H9 (cell line): Measurements from ENCODE around the gene FOXD1. TPM values are rescaled to one million over a fixed set of nuclear protein-coding genes. Genes with fewer than 3 reads are reported as not detected.

ENCODE experiments used
- DNase-seq: peaks from one replicate; pipeline ENCODE4 v3.0.0-alpha.2; 2017
- H2AFZ ChIP-seq: one replicate; pipeline ENCODE4 v1.6.1; 2013; ENCODE audit warnings: mild to moderate bottlenecking, low read length, control low read depth, moderate library complexity
- H2AK5ac ChIP-seq: 2 replicates; pipeline ENCODE4 v1.6.1; 2013; ENCODE audit warnings: low read length, control low read depth, mixed read lengths; ENCODE audit not compliant: insufficient read length
- H2BK120ac ChIP-seq: one replicate; pipeline ENCODE4 v1.6.1; 2013; ENCODE audit warnings: low read depth, mild to moderate bottlenecking, low read length, control low read depth, inconsistent platforms; ENCODE audit not compliant: poor library complexity, severe bottlenecking
- H2BK12ac ChIP-seq: 2 replicates; pipeline ENCODE4 v1.6.1; 2013; ENCODE audit warnings: low read length, control low read depth, mixed read lengths, low read depth; ENCODE audit not compliant: insufficient read length
- H2BK15ac ChIP-seq: 2 replicates; pipeline ENCODE4 v1.6.1; 2013; ENCODE audit warnings: low read depth, low read length, control low read depth
- H2BK20ac ChIP-seq: one replicate; pipeline ENCODE4 v1.6.1; 2013; ENCODE audit warnings: low read depth, mild to moderate bottlenecking, low read length, control low read depth, inconsistent platforms; ENCODE audit not compliant: poor library complexity, severe bottlenecking
- H2BK5ac ChIP-seq: 2 replicates; pipeline ENCODE4 v1.6.1; 2013; ENCODE audit warnings: low read length, control low read depth, mixed read lengths; ENCODE audit not compliant: insufficient read length
- H3K14ac ChIP-seq: 2 replicates; pipeline ENCODE4 v1.6.1; 2013; ENCODE audit warnings: low read length, control low read depth; ENCODE audit not compliant: insufficient read depth
- H3K18ac ChIP-seq: 2 replicates; pipeline ENCODE4 v1.6.1; 2013; ENCODE audit warnings: low read depth, mild to moderate bottlenecking, mixed read lengths, low read length, control low read depth; ENCODE audit not compliant: insufficient read length
- H3K23ac ChIP-seq: 2 replicates; pipeline ENCODE4 v1.6.1; 2013; ENCODE audit warnings: low read length, control low read depth, mixed read lengths, low read depth; ENCODE audit not compliant: insufficient read length
- H3K23me2 ChIP-seq: 2 replicates; pipeline ENCODE4 v1.6.1; 2013; ENCODE audit warnings: low read depth, mild to moderate bottlenecking, mixed read lengths, low read length, control low read depth; ENCODE audit not compliant: insufficient read length, poor library complexity, severe bottlenecking
- H3K27ac ChIP-seq: 2 replicates; pipeline ENCODE4 v1.5.1; 2013; ENCODE audit warnings: low read length, control low read depth, mixed read lengths, low read depth; ENCODE audit not compliant: insufficient read length
- H3K27me3 ChIP-seq: 2 replicates; pipeline ENCODE4 v1.6.1; 2013; ENCODE audit warnings: low read length, control low read depth, inconsistent platforms; ENCODE audit not compliant: insufficient read depth
- H3K4ac ChIP-seq: 2 replicates; pipeline ENCODE4 v1.6.1; 2013; ENCODE audit warnings: low read depth, mild to moderate bottlenecking, control low read depth, inconsistent platforms, low read length, moderate library complexity
- H3K4me1 ChIP-seq: 2 replicates; pipeline ENCODE4 v1.6.1; 2013; ENCODE audit warnings: low read length, control low read depth, inconsistent platforms; ENCODE audit not compliant: insufficient read depth
- H3K4me2 ChIP-seq: 2 replicates; pipeline ENCODE4 v1.6.1; 2013; ENCODE audit warnings: low read length, control low read depth, mixed read lengths; ENCODE audit not compliant: insufficient read length, insufficient read depth
- H3K56ac ChIP-seq: 2 replicates; pipeline ENCODE4 v1.6.1; 2013; ENCODE audit warnings: low read depth, mild to moderate bottlenecking, mixed read lengths, low read length, control low read depth; ENCODE audit not compliant: insufficient read length
- H3K79me1 ChIP-seq: 2 replicates; pipeline ENCODE4 v1.6.1; 2013; ENCODE audit warnings: low read depth, mild to moderate bottlenecking, moderate library complexity, low read length, control low read depth, inconsistent platforms; ENCODE audit not compliant: insufficient read depth, poor library complexity, severe bottlenecking
- H3K79me2 ChIP-seq: 2 replicates; pipeline ENCODE4 v1.6.1; 2013; ENCODE audit warnings: low read length, control low read depth, inconsistent platforms; ENCODE audit not compliant: insufficient read depth
- H3K9ac ChIP-seq: 2 replicates; pipeline ENCODE4 v1.6.1; 2013; ENCODE audit warnings: low read length, control low read depth, mixed read lengths; ENCODE audit not compliant: insufficient read length; ENCODE audit errors: extremely low read depth
- H3K9me3 ChIP-seq: one replicate; pipeline ENCODE4 v1.6.1; 2013; ENCODE audit warnings: low read depth, low read length, inconsistent platforms; ENCODE audit not compliant: control insufficient read depth
- H3T11ph ChIP-seq: one replicate; pipeline ENCODE4 v1.6.1; 2013; ENCODE audit warnings: mild to moderate bottlenecking, low read length, control low read depth, inconsistent platforms
- H4K20me1 ChIP-seq: one replicate; pipeline ENCODE4 v1.6.1; 2013; ENCODE audit not compliant: control insufficient read depth, insufficient read length, insufficient read depth
- H4K5ac ChIP-seq: 2 replicates; pipeline ENCODE4 v1.6.1; 2013; ENCODE audit warnings: low read depth, mild to moderate bottlenecking, mixed read lengths, low read length, control low read depth; ENCODE audit not compliant: insufficient read length
- H4K8ac ChIP-seq: replicated peaks from 2 replicates; pipeline ENCODE4 v1.6.1; 2013; ENCODE audit warnings: low read length, control low read depth, mixed read lengths, low read depth; ENCODE audit not compliant: insufficient read length
- H4K91ac ChIP-seq: 2 replicates; pipeline ENCODE4 v1.6.1; 2013; ENCODE audit warnings: low read depth, mild to moderate bottlenecking, moderate library complexity, mixed read lengths, low read length, control low read depth; ENCODE audit not compliant: insufficient read length
- H3K27ac Mint-ChIP-seq, 3 experiments: 2 replicates in 2 of 3; 3 replicates in 1 of 3; pipeline ENCODE4 v1.8.0; 2020 to 2021; ENCODE audit warnings: mixed read lengths in 3 of 3, mild to moderate bottlenecking in 1 of 3, moderate library complexity in 1 of 3
- H3K27me3 Mint-ChIP-seq: 2 replicates; pipeline ENCODE4 v1.8.0; 2021; ENCODE audit warnings: low read depth, mild to moderate bottlenecking, moderate library complexity, mixed read lengths
- H3K36me3 Mint-ChIP-seq, 3 experiments: 2 replicates in 2 of 3; 3 replicates in 1 of 3; pipeline ENCODE4 v1.8.0; 2020 to 2021; ENCODE audit warnings: low read depth in 3 of 3, mixed read lengths in 3 of 3; ENCODE audit not compliant: insufficient read depth in 1 of 3
- H3K4me1 Mint-ChIP-seq, 2 experiments: 2 replicates each; pipeline ENCODE4 v1.8.0; 2020; ENCODE audit warnings: mixed read lengths in 2 of 2
- H3K4me3 Mint-ChIP-seq, 2 experiments: 2 replicates in 1 of 2; 3 replicates in 1 of 2; pipeline ENCODE4 v1.8.0; 2020 to 2021; ENCODE audit warnings: mild to moderate bottlenecking in 2 of 2, mixed read lengths in 2 of 2, moderate library complexity in 1 of 2
- H3K9me3 Mint-ChIP-seq, 2 experiments: 2 replicates in 1 of 2; 3 replicates in 1 of 2; pipeline ENCODE4 v1.8.0; 2020; ENCODE audit warnings: mild to moderate bottlenecking in 2 of 2, mixed read lengths in 2 of 2, moderate library complexity in 1 of 2
- WGBS: extraction: QIAGEN DNeasy Blood & Tissue Kit; methylation state at CpG from one replicate; pipeline ENCODE4 v1.1.7; 2013; ENCODE audit warnings: missing lambda C conversion rate, low lambda C conversion rate, mixed read lengths; ENCODE audit not compliant: insufficient read length; ENCODE audit errors: extremely low coverage; 5-methylcytosine and 5-hydroxymethylcytosine counted together
- total RNA-seq: library from RNA; stranded (reverse); gene quantifications from 2 replicates; pipeline ENCODE4 v1.2.1, GENCODE V29; 2021
- TF ChIP-seq, protein P1 (sequence below): fragments of 200-600 bp; sonication (generic); conservative IDR thresholded peaks from 3 replicates; pipeline ENCODE4 v1.8.0; 2021; ENCODE audit warnings: antibody characterized with exemption, mild to moderate bottlenecking

The FOXD1 gene
- total RNA-seq, 1 experiment from 2014 or later = 0.20 TPM

DNA sequence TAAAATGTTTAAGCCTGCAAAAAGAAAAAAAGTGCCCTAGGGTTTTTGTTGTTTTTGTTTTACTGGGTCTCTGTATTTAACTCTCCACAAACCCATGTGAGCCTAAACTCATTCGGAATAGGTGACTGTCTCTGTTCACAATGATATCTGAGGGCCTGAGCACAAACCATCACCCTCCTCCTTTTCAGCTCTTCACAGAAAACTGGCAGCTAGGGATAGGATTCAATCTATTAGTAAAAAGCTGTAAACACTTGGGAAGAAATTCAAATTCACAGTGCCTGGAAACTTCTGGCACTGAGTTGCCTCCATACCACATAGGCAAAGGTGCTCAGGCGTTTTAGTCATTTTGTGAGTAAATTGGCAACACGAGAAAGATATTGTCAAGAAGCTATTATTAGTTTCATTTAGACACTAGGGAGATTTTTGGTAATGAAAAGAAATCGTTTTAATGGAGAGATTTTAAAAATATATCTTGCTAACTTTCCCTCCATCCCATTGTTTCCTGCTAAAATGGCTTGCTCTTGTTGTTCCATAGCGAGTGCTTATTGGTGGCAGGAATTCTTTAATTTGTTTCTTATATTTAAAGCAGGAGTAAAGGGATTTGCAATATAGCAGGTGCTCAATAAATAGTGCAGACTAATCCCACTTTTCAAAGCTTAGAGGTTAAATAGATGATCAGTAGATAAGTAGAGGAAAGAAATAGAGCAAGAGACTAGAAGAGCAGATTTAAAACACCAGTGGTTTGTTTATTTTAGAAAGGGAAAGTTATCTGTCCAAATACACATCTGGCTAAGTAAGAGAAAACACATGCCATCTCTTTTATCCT lies 9.7 kb downstream of the FOXD1 start:
- Histone ChIP-seq H2AFZ (no peak overlapping the region), H3K56ac (no peak overlapping the region), H3K4me2 (no peak overlapping the region), H2BK15ac (no peak overlapping the region), H3K23ac (no peak overlapping the region), H3K9me3 (no peaks in the 10 kb centered on the region), H3K9ac (no peak overlapping the region), H2BK12ac (no peak overlapping the region), H3K4me1 (no peaks in the 10 kb centered on the region), H3K27me3 (peaks cover 85% of the 10 kb centered on the region), H2BK120ac (no peak overlapping the region), H4K20me1 (no peaks in the 10 kb centered on the region), H2BK20ac (no peak overlapping the region), H3K14ac (no peak overlapping the region), H3K27ac (no peak overlapping the region), H2AK5ac (no peak overlapping the region), H4K5ac (no peak overlapping the region), H3T11ph (no peak overlapping the region), H2BK5ac (no peak overlapping the region), H3K79me1 (no peaks in the 10 kb centered on the region), H4K8ac (no peak overlapping the region), H3K18ac (no peak overlapping the region), H3K79me2 (no peaks in the 10 kb centered on the region), H3K4ac (no peak overlapping the region), H4K91ac (no peak overlapping the region), H3K23me2 (peaks cover 8% of the 10 kb centered on the region)
- Mint-ChIP-seq H3K4me3 (peak overlapping the region in 1 of 2 experiments; percentile 40; a peak in 1 of 5 replicates), H3K27ac (no peak overlapping the region), H3K36me3 (no peaks in the 10 kb centered on the region; a peak in 1 of 7 replicates), H3K9me3 (peaks cover 15 to 29% of the 10 kb centered on the region in 2 experiments), H3K4me1 (peaks cover 25 to 38% of the 10 kb centered on the region in 2 experiments), H3K27me3 (peaks cover 98% of the 10 kb centered on the region)
- DNase-seq = no peak
- TF ChIP-seq, protein P1, sequence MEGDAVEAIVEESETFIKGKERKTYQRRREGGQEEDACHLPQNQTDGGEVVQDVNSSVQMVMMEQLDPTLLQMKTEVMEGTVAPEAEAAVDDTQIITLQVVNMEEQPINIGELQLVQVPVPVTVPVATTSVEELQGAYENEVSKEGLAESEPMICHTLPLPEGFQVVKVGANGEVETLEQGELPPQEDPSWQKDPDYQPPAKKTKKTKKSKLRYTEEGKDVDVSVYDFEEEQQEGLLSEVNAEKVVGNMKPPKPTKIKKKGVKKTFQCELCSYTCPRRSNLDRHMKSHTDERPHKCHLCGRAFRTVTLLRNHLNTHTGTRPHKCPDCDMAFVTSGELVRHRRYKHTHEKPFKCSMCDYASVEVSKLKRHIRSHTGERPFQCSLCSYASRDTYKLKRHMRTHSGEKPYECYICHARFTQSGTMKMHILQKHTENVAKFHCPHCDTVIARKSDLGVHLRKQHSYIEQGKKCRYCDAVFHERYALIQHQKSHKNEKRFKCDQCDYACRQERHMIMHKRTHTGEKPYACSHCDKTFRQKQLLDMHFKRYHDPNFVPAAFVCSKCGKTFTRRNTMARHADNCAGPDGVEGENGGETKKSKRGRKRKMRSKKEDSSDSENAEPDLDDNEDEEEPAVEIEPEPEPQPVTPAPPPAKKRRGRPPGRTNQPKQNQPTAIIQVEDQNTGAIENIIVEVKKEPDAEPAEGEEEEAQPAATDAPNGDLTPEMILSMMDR = no peak
- no CpG with 5 or more reads among the region's 5 CpGs for WGBS
